ENCODE data around the gene TPT1. TPM values are rescaled to one million over a fixed set of nuclear protein-coding genes. Genes with fewer than 3 reads are reported as not detected.
A peak's percentile ranks its signal among the peaks of the same experiment; 100 is the strongest.
"Not testable (repeated sequence)": the region's sequence is repeated elsewhere in the genome, so short reads cannot be mapped to it uniquely, and the experiment has no call there.

Gene TPT1
- 5,358 TPM for polyA plus RNA-seq (2012; ENCODE audit: low read depth, missing spikeins)

- DNase-seq (ENCODE audit: insufficient read length, low spot score) (peak; percentile 98), FAIRE-seq (peak; percentile 98)
- 0 out of 2 replicates have a peak, but pooled peaks have one; percentile 10 for TF ChIP-seq POU2F2 (IDR thresholded peaks at IDR 0.05; ENCODE audit: low read depth, low read length)
- TF ChIP-seq PAX5 (IDR thresholded peaks at IDR 0.05; ENCODE audit: insufficient read depth, low read length, severe bottlenecking): no peak
- no peak for TF ChIP-seq SPI1 (IDR thresholded peaks at IDR 0.05; ENCODE audit: low read depth, low read length)
- TF ChIP-seq POLR2A (IDR thresholded peaks at IDR 0.05; ENCODE audit: low read depth, low read length): peak; percentile 96
- peak; percentile 87 for TF ChIP-seq TAF1 (IDR thresholded peaks at IDR 0.05; ENCODE audit: low read depth, low read length)
- peak; percentile 93 for TF ChIP-seq POLR2AphosphoS5 (IDR thresholded peaks at IDR 0.05; ENCODE audit: low read depth, low read length)
These were observed at the start of gene TPT1 for GRCh38 chr13:45341034-45341798. TSS of gene TPT1 (minus strand) at chr13:45341183. CDS start at chr13:45341069, 114 bp downstream.

- DNase-seq (ENCODE audit: insufficient read length, low spot score): not testable (repeated sequence)
- peak; percentile 43 for FAIRE-seq
These were observed 49.4 kb upstream of the TPT1 start for GRCh38 chr13:45390348-45390747.

GRCh38 chr13:45388664-45389063 is 47.7 kb upstream of the TPT1 start:
- DNase-seq (ENCODE audit: insufficient read length, low spot score): no peak
- no peak for FAIRE-seq
- TF ChIP-seq PAX5 (IDR thresholded peaks at IDR 0.05; ENCODE audit: insufficient read depth, low read length, severe bottlenecking) (no peak), POLR2AphosphoS5 (IDR thresholded peaks at IDR 0.05; ENCODE audit: low read depth, low read length) (no peak), SPI1 (IDR thresholded peaks at IDR 0.05; ENCODE audit: low read depth, low read length) (no peak), POLR2A (IDR thresholded peaks at IDR 0.05; ENCODE audit: low read depth, low read length) (no peak), POU2F2 (IDR thresholded peaks at IDR 0.05; ENCODE audit: low read depth, low read length) (no peak), TAF1 (IDR thresholded peaks at IDR 0.05; ENCODE audit: low read depth, low read length) (no peak)

- DNase-seq (ENCODE audit: insufficient read length, low spot score); FAIRE-seq: not testable (repeated sequence)
These were observed 46.1 kb upstream of the TPT1 start for GRCh38 chr13:45386892-45387575.

GRCh38 chr13:45385907-45386553 is 45.0 kb upstream of the TPT1 start:
- TF ChIP-seq POLR2A (IDR thresholded peaks at IDR 0.05; ENCODE audit: low read depth, low read length): no peak
- TF ChIP-seq SPI1 (IDR thresholded peaks at IDR 0.05; ENCODE audit: low read depth, low read length): no peak
- no peak for TF ChIP-seq PAX5 (IDR thresholded peaks at IDR 0.05; ENCODE audit: insufficient read depth, low read length, severe bottlenecking)
- FAIRE-seq (no peak), DNase-seq (ENCODE audit: insufficient read length, low spot score) (no peak)

- FAIRE-seq: no peak
These were observed 44.3 kb upstream of the TPT1 start for GRCh38 chr13:45385320-45385719.

GRCh38 chr13:45384474-45385174 is 43.6 kb upstream of the TPT1 start:
- TF ChIP-seq TAF1 (IDR thresholded peaks at IDR 0.05; ENCODE audit: low read depth, low read length) (no peak), POU2F2 (IDR thresholded peaks at IDR 0.05; ENCODE audit: low read depth, low read length) (no peak), SPI1 (IDR thresholded peaks at IDR 0.05; ENCODE audit: low read depth, low read length) (no peak), POLR2AphosphoS5 (IDR thresholded peaks at IDR 0.05; ENCODE audit: low read depth, low read length) (no peak), PAX5 (IDR thresholded peaks at IDR 0.05; ENCODE audit: insufficient read depth, low read length, severe bottlenecking) (no peak), POLR2A (IDR thresholded peaks at IDR 0.05; ENCODE audit: low read depth, low read length) (no peak)
- FAIRE-seq (no peak), DNase-seq (ENCODE audit: insufficient read length, low spot score) (no peak)

More at GRCh38 chr13:45385320-45385719, 44.3 kb upstream of the TPT1 start:
- DNase-seq (ENCODE audit: insufficient read length, low spot score): no peak
- TF ChIP-seq POLR2A (IDR thresholded peaks at IDR 0.05; ENCODE audit: low read depth, low read length) (no peak), PAX5 (IDR thresholded peaks at IDR 0.05; ENCODE audit: insufficient read depth, low read length, severe bottlenecking) (no peak), POLR2AphosphoS5 (IDR thresholded peaks at IDR 0.05; ENCODE audit: low read depth, low read length) (no peak), SPI1 (IDR thresholded peaks at IDR 0.05; ENCODE audit: low read depth, low read length) (no peak), POU2F2 (IDR thresholded peaks at IDR 0.05; ENCODE audit: low read depth, low read length) (no peak), TAF1 (IDR thresholded peaks at IDR 0.05; ENCODE audit: low read depth, low read length) (no peak)

GRCh38 chr13:45382739-45383138 is 41.8 kb upstream of the TPT1 start:
- FAIRE-seq; DNase-seq (ENCODE audit: insufficient read length, low spot score): not testable (repeated sequence)

- TF ChIP-seq SPI1 (IDR thresholded peaks at IDR 0.05; ENCODE audit: low read depth, low read length) (no peak), POLR2AphosphoS5 (IDR thresholded peaks at IDR 0.05; ENCODE audit: low read depth, low read length) (no peak), PAX5 (IDR thresholded peaks at IDR 0.05; ENCODE audit: insufficient read depth, low read length, severe bottlenecking) (no peak), POLR2A (IDR thresholded peaks at IDR 0.05; ENCODE audit: low read depth, low read length) (no peak), POU2F2 (IDR thresholded peaks at IDR 0.05; ENCODE audit: low read depth, low read length) (no peak), TAF1 (IDR thresholded peaks at IDR 0.05; ENCODE audit: low read depth, low read length) (no peak)
- no peak for DNase-seq (ENCODE audit: insufficient read length, low spot score)
- FAIRE-seq: no peak
These were observed 40.2 kb upstream of the TPT1 start for GRCh38 chr13:45381196-45381595.

GRCh38 chr13:45380708-45381107 is 39.7 kb upstream of the TPT1 start:
- DNase-seq (ENCODE audit: insufficient read length, low spot score); FAIRE-seq: not testable (repeated sequence)

- not testable (repeated sequence) for DNase-seq (ENCODE audit: insufficient read length, low spot score); FAIRE-seq
These were observed 38.5 kb upstream of the TPT1 start for GRCh38 chr13:45379516-45379915.

GRCh38 chr13:45378786-45379185 is 37.8 kb upstream of the TPT1 start:
- not testable (repeated sequence) for FAIRE-seq

GRCh38 chr13:45377314-45377713 is 36.3 kb upstream of the TPT1 start:
- not testable (repeated sequence) for DNase-seq (ENCODE audit: insufficient read length, low spot score); FAIRE-seq

More at GRCh38 chr13:45378786-45379185, 37.8 kb upstream of the TPT1 start:
- not testable (repeated sequence) for DNase-seq (ENCODE audit: insufficient read length, low spot score)

- not testable (repeated sequence) for FAIRE-seq; DNase-seq (ENCODE audit: insufficient read length, low spot score)
These were observed 35.7 kb upstream of the TPT1 start for GRCh38 chr13:45376651-45377050.
